ENCODE data around the gene C2CD5.

C2CD5 gene

DNA sequence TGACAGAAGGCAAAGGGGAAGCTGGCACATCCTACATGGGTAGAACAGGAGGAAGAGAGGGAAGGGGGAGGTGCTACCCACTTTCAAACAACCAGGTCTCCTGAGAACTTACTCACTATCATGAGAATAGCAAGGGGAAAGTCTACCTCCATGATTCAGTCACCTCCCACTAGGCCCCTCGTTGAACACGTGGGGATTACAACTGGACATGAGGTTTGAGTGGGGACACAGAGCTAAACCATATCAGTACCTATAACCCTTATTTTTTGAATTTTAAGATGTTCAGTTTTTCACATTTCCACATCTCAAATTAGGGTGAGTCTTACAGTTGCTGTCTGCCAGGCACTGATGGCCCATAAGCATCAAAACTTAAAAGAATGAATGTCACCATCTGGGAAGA lies 129.6 kb downstream of the C2CD5 start:
- Histone ChIP-seq H3K4me2 (ENCODE audit: low read length) (no peak overlapping the region), H3K27ac (ENCODE audit: low read length) (no peak overlapping the region), H4K20me1 (ENCODE audit: insufficient read depth, low read length) (no peaks in the 10 kb centered on the region), H2AFZ (ENCODE audit: low read depth, low read length) (no peak overlapping the region), H3K4me3 (ENCODE audit: low read length) (no peak overlapping the region), H3K27me3 (ENCODE audit: low read depth, low read length) (no peaks in the 10 kb centered on the region), H3K4me1 (ENCODE audit: low read length) (peaks cover 3% of the 10 kb centered on the region), H3K79me2 (ENCODE audit: low read length) (no peaks in the 10 kb centered on the region), H3K9ac (ENCODE audit: low read length) (no peak overlapping the region), H3K36me3 (replicated peaks; ENCODE audit: low read depth, low read length) (no peaks in the 10 kb centered on the region), H3K9me3 (ENCODE audit: insufficient read depth, low read length) (no peaks in the 10 kb centered on the region)
- TF ChIP-seq EZH2phosphoT487 (IDR thresholded peaks at IDR 0.05; ENCODE audit: low read depth), result no peak
- TF ChIP-seq, protein P1, sequence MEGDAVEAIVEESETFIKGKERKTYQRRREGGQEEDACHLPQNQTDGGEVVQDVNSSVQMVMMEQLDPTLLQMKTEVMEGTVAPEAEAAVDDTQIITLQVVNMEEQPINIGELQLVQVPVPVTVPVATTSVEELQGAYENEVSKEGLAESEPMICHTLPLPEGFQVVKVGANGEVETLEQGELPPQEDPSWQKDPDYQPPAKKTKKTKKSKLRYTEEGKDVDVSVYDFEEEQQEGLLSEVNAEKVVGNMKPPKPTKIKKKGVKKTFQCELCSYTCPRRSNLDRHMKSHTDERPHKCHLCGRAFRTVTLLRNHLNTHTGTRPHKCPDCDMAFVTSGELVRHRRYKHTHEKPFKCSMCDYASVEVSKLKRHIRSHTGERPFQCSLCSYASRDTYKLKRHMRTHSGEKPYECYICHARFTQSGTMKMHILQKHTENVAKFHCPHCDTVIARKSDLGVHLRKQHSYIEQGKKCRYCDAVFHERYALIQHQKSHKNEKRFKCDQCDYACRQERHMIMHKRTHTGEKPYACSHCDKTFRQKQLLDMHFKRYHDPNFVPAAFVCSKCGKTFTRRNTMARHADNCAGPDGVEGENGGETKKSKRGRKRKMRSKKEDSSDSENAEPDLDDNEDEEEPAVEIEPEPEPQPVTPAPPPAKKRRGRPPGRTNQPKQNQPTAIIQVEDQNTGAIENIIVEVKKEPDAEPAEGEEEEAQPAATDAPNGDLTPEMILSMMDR (IDR thresholded peaks at IDR 0.05; ENCODE audit: low read depth, low read length), result no peak

DNA sequence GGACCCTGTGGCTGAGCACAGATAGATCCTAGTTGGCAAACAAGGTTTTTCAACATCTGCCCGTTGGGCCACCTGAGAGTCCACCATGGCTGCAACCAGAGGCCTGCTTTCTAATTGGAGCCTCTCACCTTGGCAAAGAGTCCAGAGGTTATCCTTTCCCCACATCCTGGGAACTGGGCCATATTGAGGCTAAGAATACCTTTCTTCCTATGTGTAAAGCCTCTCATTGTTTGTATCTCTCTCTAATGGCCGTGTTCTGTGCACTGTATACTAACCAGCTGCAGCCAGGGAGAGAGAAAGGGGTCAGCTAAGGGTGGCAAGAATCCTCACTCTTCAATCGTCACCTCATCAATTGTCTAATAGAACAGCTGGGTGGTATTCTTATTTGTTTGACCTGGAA lies 130.8 kb downstream of the C2CD5 start:
- TF ChIP-seq, protein P1 (IDR thresholded peaks at IDR 0.05; ENCODE audit: low read depth, low read length), result no peak
- no peak for TF ChIP-seq EZH2phosphoT487 (IDR thresholded peaks at IDR 0.05; ENCODE audit: low read depth)
- no peaks in the 10 kb centered on the region for H3K79me2 ChIP-seq (ENCODE audit: low read length)
- peaks cover 14% of the 10 kb centered on the region for H3K4me1 ChIP-seq (ENCODE audit: low read length)
- no peaks in the 10 kb centered on the region for H3K36me3 ChIP-seq (replicated peaks; ENCODE audit: low read depth, low read length)
- H3K4me3 ChIP-seq (ENCODE audit: low read length), result no peak overlapping the region
- no peaks in the 10 kb centered on the region for H3K27me3 ChIP-seq (ENCODE audit: low read depth, low read length)
- no peak overlapping the region for H3K4me2 ChIP-seq (ENCODE audit: low read length)
- no peak overlapping the region for H2AFZ ChIP-seq (ENCODE audit: low read depth, low read length)
- no peaks in the 10 kb centered on the region for H4K20me1 ChIP-seq (ENCODE audit: insufficient read depth, low read length)
- no peaks in the 10 kb centered on the region for H3K9me3 ChIP-seq (ENCODE audit: insufficient read depth, low read length)
- H3K27ac ChIP-seq (ENCODE audit: low read length), result no peak overlapping the region
- no peak overlapping the region for H3K9ac ChIP-seq (ENCODE audit: low read length)

DNA sequence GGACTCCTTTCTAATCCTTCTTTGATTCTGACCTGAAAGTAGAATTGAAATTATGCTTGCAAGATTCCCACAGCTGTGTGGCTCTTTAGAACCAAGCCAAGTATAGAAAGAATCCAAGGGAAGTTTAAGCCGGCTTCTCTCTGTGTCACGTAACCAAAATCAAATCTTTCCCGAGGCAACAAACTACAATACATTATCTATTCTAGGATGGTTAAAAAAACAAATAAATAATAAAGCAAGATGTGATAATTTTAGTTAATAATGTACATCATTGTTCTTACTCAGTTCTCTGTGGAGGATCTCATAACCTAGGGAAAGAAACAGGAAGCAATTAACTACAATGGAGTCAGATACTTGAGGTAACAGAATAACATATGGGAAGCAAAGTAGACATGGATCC lies 131.8 kb downstream of the C2CD5 start:
- H2AFZ ChIP-seq (ENCODE audit: low read depth, low read length), result no peak overlapping the region
- H3K4me2 ChIP-seq (ENCODE audit: low read length), result no peak overlapping the region
- H3K9ac ChIP-seq (ENCODE audit: low read length), result no peak overlapping the region
- peaks cover 23% of the 10 kb centered on the region for H3K4me1 ChIP-seq (ENCODE audit: low read length)
- H3K27ac ChIP-seq (ENCODE audit: low read length), result no peak overlapping the region
- no peak overlapping the region for H3K4me3 ChIP-seq (ENCODE audit: low read length)
- no peaks in the 10 kb centered on the region for H4K20me1 ChIP-seq (ENCODE audit: insufficient read depth, low read length)
- no peaks in the 10 kb centered on the region for H3K79me2 ChIP-seq (ENCODE audit: low read length)
- H3K27me3 ChIP-seq (ENCODE audit: low read depth, low read length), result no peaks in the 10 kb centered on the region
- no peak for TF ChIP-seq EZH2phosphoT487 (IDR thresholded peaks at IDR 0.05; ENCODE audit: low read depth)
- TF ChIP-seq, protein P1 (IDR thresholded peaks at IDR 0.05; ENCODE audit: low read depth, low read length), result no peak
- no peaks in the 10 kb centered on the region for H3K36me3 ChIP-seq (replicated peaks; ENCODE audit: low read depth, low read length)
- no peaks in the 10 kb centered on the region for H3K9me3 ChIP-seq (ENCODE audit: insufficient read depth, low read length)

DNA sequence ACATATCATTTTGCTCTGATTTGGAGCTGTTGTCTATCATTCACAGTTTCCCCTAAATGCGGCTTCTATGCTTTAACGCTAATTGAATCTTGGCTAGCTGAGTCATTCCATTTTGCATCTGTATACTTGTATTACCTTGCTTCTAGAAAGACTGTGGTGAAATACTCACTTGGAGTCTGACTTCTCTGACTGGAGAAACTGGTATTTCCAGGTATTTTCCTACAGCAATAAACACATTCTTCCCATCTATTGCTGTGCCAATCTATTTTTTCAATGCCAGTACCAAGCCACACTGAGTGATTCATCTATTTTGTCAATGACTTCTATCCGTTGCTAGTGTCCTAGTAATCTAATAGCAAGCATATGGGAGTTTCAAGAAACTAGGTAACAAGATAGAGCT lies 133.9 kb downstream of the C2CD5 start:
- Histone ChIP-seq H3K27ac (ENCODE audit: low read length) (no peak overlapping the region), H3K9me3 (ENCODE audit: insufficient read depth, low read length) (no peaks in the 10 kb centered on the region), H4K20me1 (ENCODE audit: insufficient read depth, low read length) (no peaks in the 10 kb centered on the region), H3K4me1 (ENCODE audit: low read length) (peaks cover 35% of the 10 kb centered on the region), H3K27me3 (ENCODE audit: low read depth, low read length) (no peaks in the 10 kb centered on the region), H2AFZ (ENCODE audit: low read depth, low read length) (no peak overlapping the region), H3K36me3 (replicated peaks; ENCODE audit: low read depth, low read length) (no peaks in the 10 kb centered on the region), H3K9ac (ENCODE audit: low read length) (no peak overlapping the region), H3K4me2 (ENCODE audit: low read length) (no peak overlapping the region), H3K79me2 (ENCODE audit: low read length) (no peaks in the 10 kb centered on the region), H3K4me3 (ENCODE audit: low read length) (no peak overlapping the region)
- no peak for TF ChIP-seq EZH2phosphoT487 (IDR thresholded peaks at IDR 0.05; ENCODE audit: low read depth)
- TF ChIP-seq, protein P1 (IDR thresholded peaks at IDR 0.05; ENCODE audit: low read depth, low read length), result no peak

Measured in OCI-LY3 (cell line).